Measurements from ENCODE around the gene PXDC1.
"Not testable (repeated sequence)": the region's sequence is repeated elsewhere in the genome, so short reads cannot be mapped to it uniquely, and the experiment has no call there.

PXDC1 gene

DNA sequence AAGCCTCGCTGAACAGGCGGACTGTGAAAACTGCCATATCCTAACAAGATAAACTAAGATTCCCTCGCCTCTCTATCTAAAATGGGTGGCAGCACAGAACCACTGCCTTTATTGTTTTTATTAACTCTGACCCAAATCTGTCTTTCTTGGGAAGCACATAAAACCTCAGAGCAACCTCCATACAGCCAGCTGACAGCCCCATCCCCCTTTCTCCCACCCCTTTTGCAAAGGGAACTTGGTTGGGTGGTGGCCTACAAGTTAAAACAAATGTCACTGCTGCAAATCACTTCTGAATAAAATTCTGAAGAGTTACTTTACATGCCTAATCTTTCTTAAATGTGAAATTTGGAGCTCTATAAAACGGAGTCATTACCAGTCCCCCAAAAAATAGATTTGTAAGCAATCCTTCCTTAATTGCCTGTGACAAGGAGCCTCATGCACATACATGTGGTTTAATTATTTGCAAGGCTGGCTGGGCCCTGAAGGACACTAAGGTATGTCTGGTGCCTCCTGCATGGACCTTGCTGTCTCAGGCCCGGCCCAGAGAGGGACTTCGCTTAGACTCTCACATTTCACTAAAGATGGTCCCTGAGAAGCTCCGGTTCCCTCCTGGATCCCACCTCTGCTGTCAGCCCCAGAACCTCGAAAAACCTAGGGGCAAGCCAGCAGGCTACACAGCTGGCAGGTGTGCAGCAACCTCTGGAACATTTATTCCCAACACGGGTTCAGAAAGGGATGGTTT is 21.7 kb downstream of the PXDC1 start:
- no peak for DNase-seq

DNA sequence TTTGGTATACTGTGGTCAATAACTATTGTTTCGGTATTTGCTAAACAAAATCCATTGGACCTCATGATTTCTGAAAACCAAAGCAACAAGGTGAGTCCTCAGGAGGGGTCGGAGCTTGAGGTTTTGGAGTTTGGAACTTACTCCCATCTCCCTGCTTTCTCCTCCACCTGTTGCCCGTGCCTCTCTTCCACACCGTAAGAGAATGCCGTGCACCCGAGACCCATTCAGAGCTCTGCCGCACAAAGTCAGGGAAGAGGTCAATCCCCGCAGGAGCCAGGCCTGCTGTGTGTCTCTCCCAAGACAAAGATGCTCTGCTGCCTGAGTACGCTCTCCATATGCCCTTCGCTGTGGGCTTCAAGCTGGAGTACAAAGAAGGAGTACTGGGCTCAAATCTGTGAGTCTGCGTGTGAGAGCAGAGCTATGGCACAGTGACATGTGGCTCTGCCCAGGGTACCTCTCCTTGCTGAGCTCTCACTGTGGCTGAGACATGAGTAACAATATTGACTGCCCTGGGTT is 23.9 kb downstream of the PXDC1 start:
- DNase-seq: no peak

DNA sequence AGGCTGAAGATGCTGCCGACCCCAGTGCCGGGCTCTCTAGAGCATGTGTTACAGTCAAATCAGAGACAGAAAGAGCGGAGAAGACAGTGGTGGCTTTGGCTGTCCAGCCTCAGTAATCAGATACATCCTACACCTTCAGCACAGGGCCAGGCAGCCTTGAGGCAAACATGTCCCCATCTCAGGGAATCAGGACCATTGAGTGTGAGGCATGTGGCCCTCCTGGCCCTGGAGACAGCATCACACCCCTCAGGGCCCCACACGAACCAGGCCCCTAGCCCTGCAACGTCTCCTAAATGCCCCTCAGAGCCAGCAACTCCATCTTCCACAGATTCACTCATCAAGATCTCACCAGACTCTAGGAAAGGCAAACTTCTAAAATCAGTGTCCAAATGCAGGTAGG is 24.5 kb downstream of the PXDC1 start:
- DNase-seq: no peak

DNA sequence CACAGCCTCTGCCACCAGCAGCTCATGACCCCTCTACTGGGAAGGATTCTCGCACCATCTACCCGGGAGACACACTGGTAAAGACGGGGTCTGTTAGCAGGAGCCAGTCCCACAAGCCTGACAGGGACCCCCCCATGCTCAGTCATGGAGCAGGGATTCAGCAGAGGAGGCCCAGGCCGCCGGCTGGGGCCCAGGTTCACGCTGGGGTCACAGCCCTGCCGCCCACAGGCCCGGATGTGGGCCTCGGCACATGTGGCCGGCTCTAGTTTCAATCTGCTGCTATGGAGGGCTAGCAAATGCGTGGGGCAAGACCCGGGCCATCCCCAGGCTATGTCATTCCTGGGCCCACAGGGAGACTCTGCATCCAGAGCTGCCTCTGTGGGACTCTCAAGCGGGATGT is 25.1 kb downstream of the PXDC1 start:
- no peak for DNase-seq

DNA sequence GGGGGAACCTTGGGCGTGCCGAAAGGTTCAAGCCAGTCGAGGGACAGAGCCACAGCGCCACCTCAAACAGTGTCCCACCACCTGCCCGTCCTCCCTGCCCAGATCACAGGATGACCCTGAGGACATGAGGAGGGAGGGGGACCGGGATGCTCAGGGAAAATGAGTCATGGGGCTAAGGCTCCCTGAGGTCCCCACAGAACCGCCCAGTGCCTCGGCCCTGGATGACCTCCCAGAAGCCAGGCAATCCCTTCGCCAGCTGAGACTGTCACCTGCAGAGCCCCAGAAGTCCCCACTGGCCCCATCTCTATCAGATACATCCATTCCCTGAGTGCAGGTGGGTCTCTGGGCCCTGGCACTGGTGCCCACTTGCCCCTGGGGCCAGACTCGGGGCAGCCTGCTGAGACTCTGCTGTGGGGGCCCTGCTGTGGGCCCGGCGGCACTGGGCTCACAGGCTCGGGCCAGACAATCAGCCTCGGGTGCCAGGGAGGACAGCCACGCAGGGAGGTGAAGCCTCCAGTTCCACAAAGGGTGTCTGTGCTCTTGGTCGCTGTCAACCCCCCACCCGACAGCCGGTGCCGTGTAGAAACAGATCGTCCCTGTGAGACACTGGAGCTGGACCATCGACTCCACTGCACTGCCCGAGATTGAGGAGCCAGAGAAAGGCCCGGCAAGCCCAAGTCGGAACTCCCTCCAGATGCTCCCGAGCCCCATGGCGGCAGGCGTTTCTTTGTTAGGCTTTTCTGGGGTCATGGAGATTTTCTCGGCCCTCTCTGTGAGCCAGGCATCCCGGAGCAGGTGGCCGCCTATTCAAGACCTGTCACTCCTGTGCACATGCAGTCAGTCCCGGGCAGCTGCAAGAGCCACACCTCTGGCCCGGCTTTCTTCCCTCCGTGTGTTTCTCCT is 26.1 kb downstream of the PXDC1 start:
- no peak for DNase-seq

DNA sequence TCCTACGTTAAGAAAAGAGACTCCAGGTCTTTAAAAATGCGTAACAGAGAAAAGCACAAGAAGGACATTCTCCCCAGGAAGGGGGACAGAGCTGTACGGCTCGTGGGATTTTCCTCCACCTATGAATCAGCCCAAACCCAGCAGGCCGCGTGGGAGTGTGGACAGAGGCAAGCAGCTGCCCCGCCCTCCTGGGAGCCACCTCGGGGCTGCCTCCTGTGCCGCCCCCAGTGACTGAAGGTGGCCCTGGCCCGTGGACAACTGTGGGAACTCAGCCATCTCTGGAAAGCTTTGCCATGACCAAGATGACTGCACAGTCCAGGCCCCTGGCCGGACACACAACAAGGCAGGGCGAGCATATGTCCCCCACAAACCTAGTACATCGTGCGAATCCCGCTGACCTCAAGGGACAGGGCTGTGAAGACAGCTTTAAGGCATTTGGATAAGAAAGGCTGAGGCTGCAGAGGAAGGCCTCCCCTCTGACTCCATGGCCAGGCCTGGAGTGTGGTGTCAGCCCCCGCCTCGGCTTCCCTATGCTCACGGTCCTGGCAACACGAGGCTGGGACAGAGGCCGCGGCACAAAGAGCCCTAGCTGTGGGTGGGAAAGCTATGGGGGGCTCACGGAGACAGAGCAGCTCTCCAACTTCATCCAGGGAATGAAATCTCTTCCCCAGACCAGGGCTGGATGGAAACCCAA is 26.9 kb downstream of the PXDC1 start:
- no peak for DNase-seq

DNA sequence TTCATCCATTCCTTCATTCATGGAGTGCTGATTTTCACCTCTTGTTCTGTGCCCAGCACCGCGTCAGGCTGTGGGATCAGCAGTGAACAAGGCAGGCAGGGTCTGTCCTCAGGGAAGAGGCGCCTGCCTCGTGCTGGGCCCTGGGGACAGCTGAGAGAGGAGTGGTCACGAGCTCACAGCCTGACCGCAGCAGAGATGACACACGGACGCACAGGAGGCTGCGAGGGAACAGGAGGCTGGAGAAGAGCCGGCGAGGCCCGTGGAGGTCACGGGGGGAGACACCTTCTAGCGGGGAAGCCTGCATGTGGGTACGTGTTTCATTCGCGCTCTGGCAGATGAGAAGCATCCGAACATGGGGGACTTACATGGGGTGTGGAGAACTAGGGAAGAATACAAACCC is 27.5 kb downstream of the PXDC1 start:
- DNase-seq: no peak

DNA sequence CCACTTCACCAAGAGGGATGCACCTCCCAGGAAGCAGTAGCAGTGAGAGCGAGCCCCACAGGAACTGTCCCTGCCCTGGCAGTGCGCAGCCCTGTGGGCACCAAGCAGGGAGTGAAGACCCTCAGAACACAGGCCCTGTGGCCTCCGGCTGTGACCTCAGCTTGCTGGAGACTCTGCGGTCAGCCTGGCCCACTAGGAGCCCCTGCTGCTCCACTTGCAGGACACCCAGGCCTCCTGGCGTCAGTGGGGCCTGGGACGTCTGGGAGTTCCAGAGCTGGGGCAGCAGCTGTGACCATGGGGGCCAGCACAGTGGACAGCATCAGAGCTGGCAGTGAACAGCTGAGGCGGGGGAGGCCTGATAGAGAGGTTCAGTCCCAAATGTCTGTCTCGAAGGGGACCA is 28.3 kb downstream of the PXDC1 start:
- no peak for DNase-seq

DNA sequence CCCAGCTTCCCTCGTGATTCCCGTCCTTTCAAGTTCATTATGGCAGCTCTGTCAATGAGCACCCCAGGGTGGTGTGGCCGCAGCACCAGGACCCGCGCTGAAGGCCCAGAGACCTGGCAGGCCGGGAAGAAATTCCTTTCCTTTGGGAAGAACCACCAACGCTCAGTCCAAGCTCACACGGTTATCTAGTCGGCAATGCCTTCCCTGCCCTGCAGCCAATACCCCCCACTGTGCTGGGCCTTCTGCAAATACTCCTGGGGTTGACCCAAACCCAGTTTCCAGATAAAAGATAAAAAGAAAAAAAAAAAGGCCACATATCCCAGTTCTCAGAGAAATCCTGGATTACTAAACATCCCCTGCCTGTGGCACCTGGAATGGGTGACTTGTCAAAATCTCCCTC is 28.7 kb downstream of the PXDC1 start:
- DNase-seq: no peak

DNA sequence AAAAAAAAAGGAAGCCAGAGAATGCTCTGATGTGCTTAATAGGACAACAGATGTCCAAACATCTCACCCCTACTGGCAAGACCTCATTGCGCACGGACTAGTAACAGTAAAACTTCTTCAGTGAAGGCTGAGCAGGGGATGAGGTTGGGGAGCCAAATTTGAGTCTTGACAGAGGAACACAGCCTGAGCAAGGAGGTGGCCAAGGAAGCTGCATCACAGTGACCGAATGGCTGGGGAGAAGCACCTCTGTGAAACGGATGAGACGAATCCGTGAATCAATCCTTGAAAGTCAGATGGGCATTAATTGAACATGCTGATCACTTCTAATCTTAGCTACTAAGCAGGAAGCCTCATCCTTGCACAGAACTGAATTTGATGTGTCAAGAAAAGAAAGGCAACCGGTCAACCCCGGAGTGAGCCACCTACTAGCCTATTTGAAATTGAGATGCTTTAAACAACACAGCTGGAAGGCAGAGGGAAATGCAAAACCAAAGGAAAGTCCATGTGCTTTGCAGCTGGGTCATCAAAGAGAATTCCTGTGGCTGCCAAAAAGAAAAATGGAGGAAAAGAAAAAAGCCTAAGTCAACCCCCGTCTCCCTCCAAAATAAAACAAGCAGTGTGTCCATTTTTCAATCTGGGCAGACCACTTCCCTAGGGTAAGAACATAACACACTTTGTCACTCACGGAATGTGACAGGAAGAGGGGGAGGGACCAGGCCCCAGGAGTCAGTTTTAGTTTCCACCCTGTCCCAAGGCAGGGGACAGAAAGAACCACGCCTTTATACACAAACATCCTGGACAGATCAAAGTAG is 29.5 kb downstream of the PXDC1 start:
- no peak for DNase-seq

DNA sequence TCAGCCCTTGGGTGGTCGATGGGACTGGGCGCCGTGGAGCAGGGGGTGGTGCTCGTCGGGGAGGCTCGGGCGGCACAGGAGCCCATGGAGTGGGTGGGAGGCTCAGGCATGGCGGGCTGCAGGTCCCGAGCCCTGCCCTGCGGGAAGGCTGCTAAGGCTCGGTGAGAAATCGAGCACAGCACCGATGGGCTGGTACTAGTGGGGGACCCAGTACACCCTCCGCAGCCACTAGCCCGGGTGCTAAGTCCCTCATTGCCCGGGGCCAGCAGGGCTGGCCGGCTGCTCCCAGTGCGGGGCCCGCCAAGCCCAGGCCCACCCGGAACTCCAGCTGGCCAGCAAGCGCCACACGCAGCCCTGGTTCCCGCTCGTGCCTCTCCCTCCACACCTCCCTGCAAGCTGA is 30.7 kb downstream of the PXDC1 start:
- DNase-seq: not testable (repeated sequence)

DNA sequence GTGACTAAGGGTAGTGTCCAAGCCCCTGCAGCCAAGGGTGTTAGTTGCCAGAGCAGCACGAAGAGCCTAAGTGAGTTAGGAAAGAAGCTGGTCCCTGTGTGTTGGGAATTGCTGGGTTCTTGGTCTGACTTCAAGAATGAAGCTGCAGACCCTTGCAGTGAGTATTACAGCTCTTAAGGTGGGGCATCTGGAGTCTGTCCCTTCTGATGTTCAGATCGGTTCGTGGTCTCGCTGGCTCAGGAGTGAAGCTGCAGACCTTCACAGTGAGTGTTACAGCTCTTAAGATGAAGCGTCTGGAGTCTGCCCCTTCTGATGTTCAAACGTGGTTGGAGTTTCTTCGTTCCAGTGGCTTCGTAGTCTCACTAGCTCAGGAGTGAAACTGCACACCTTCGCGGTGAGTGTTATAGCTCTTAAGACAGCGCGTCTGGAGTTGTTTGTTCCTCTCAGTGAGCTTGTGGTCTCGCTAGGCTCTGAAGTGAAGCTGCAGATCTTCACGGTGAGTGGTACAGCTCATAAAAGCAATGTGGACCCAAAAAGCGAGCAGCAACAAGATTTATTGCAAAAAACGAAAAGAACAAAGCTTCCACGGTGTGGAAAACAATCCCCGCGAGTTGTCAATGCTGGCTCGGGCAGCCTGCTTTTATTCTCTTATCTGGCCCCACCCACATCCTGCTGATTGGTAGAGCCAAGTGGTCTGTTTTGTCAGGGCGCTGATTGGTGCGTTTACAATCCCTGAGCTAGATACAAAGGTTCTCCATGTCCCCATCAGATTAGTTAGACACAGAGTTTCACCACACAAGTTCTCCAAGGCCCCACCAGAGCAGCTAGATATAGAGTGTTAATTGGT is 31.8 kb downstream of the PXDC1 start:
- DNase-seq: no peak

DNA sequence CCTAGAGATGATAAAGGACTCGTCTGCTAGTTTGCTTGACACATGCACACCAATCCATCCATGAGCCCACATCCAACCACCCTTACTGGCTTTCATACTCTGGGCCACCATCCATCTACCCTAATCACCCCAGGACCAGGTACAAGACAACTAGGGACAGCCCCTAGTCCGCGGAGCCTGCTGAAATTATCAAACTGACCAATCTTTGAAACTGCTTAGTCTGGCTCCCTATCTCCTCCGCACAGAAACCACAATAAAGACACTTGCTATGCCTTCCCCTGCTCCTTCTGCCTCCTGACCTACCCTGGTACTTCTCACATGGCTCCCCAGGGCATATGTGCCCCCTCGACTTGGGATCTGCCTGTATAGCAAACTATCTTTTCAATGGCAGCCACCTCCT is 33.1 kb downstream of the PXDC1 start:
- DNase-seq: no peak

DNA sequence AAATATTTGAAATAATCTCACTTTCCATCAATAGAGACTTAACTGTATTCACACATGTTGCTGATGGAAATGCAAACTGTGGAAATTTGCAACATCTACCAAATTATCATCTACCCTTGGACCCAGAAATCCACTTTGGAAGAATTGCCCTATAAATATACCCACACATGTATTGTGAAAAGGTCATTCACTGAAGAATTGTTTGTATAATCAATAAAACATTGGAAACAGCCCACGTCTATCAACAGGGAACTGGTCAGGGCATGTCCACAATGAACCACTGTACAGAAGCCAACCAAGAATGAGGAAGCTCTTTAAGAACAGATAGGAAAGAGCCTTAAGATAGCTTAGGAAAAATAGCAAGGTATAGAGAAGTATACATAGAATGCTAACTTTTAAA is 36.2 kb downstream of the PXDC1 start:
- no peak for DNase-seq

DNA sequence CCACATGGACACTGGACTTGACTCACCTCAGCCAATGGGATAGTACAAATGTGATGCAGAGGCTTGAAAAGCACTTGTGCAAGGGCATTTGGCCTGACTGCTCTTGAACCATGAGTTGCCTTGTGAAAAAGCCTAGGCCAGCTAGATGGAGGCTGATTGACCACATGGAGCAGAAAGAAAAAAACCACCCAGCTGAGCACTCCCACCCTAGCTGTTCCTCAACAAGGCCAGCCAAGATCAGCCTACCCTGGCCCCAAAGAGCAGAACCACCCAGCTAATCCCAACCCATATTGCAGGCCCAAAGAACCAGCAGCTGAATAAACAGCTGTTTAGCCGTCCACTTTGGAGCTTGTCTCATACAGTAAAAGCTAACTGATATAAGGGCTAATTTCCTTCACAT is 36.7 kb downstream of the PXDC1 start:
- DNase-seq: no peak

DNA sequence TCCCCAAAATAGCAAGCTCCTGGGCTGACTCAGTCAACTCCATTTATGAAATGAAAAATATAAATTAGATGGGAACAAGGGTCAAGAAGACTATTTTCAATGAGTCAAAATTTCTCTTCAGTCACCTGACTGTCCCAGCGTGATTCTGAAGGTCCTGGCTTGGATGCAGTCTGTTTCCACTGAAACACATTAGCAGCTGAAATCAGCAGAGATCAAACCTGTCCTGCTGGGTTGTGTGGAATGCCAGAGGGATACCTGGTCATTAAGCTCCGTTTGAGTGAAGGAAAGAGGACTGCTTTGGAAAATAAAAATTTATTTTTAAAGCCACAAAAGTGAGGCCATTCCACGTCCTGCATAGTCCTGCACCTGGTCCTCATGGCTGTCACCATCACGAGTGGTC is 37.4 kb downstream of the PXDC1 start:
- no peak for DNase-seq

DNA sequence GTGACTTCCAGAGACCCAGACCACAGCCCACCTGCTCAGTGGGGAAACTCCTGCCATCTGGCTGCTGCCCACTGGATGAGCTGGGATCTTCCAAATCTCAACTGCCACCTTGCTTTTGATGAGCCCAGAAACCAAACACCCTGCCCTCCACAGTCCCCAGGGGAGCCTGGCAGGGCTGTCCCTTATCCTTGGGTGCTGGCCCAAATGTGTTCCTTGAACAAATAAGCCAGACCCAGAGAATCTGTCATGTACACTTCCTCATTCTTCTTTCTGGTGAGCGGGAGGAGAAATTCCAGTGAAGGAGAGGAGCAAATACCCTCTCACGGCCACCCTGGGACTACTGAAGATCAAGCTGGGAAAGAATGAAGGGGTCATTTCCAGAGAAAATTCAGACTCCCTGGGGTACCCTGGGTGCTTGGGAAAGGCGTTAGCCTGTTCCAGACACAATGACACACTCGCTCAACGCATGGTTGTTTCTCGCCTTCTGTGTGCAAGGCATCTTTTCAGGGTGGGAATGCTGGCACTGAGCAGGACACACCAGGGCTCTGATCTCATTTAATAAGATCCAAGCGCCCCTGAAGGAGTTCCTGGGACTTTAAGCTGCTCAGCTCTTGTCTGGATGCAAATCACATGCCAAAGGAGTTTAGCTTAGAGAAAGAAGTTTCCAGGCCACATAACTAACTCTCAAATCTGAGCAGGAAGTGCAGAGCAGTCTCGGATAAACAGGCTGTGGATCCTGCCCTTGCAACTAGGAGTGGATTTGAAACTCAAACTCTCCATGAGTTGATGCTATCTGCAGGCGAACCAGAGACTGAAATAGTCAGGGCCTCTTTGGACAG is 38.5 kb downstream of the PXDC1 start:
- no peak for DNase-seq

DNA sequence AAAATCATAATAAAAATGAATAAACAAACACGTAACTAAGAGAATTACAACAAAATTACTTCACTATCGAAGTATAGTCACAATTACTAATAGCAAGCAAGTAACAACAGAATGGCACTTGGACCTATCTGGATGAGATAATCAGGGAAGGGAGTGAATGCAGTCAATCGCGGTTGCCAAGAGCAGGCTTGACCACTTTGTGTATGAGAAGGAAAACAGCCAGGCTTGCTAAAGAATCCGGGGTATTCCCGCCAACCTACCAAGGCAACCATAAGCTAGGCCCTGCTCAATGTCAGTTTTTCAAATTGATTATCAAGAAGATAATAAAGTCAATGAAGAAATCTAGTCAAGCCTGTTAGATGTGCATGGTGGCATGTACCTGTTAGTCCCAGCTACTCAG is 39.7 kb downstream of the PXDC1 start:
- no peak for DNase-seq

DNA sequence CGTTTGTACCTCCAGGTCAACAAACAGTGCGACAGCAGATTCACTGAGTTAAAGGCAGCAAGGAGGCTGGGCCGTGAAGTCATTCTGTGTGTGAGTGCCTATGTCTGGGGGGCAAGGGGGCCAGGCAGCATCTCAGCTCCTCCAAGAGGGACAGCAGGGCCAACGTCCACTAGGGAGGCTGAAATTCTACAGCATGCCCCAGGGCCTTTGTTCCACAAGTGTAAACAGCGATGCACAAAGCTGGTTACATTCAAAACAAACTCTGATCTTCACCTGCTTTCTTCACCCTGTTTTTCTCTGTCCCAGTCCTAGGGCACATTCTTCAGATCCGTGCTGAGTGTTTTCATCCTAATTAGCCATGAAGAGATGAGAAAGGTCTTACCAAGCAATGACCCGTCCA is 41.1 kb downstream of the PXDC1 start:
- no peak for DNase-seq

DNA sequence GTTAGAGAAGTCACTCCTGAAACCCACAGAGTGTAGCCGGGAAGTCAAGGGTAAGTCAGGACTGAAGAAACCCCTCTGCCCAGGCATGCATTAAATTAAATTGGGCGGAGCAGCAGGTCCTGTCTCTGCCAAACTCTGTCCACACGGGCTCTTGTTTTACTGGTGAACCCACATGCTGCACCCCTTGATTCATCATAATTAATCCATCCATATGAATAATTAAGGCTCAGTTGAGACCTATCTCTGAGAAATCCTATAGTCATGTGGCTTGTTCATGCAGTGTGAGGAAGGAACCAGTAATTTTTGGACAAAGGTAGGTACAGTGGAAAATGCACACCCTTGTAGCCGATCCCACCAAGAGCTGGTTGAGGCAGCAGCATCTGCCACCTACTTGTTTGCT is 43.0 kb downstream of the PXDC1 start:
- no peak for DNase-seq

All from right forelimb (tissue), 1 donor.